K562 (cell line): Measurements from ENCODE around the gene INKA2. TPM values are rescaled to one million over a fixed set of nuclear protein-coding genes. Genes with fewer than 3 reads are reported as not detected.

ENCODE experiments used
- ATAC-seq: fragments of 200-7000 bp; cut with Tn5 transposase; 3 replicates; pipeline ENCODE4 v1.9.1; 2020; ENCODE audit warnings: moderate library complexity
- BruUV-seq: library from RNA; stranded (reverse); fragments of 400-500 nt; replicated peaks from 2 replicates; lab custom pipeline; 2021; lab: Mats Ljungman, UMichigan
- CTCF ChIA-PET: fragments of 300-600 bp; formaldehyde crosslinking; extraction: SDS; loops from one replicate; lab custom pipeline; 2021; ENCODE audit warnings: low intra/inter-chr PET ratio; lab: Yijun Ruan, JAX
- POLR2A ChIA-PET: fragments of 300-600, 350-650 bp; sonication (Branson Sonifier 250); formaldehyde crosslinking; extraction: SDS; loops from one replicate; lab custom pipeline; 2021; ENCODE audit warnings: antibody characterized with exemption, inconsistent platforms; lab: Yijun Ruan, JAX
- DNase-seq, 4 experiments: peaks; one replicate each; pipeline versions ENCODE4 v3.0.0 to v3.0.0-alpha.2; 2011 to 2018; ENCODE audit warnings: low spot score in 3 of 4, mixed read lengths in 3 of 4; ENCODE audit errors: extremely low read depth in 1 of 4
- FAIRE-seq: peaks from 2 replicates; lab custom pipeline; 2011; peaks lifted over from hg19 to GRCh38; lab: Jason Lieb, UNC
- H2AFZ ChIP-seq: 2 replicates; pipeline ENCODE4 v1.6.0; 2011; ENCODE audit warnings: low read depth, low read length, control low read depth, inconsistent platforms
- H3K27ac ChIP-seq: fragments of 200-600 bp; 3 replicates; pipeline ENCODE4 v1.8.0; 2011; ENCODE audit warnings: low read depth, mild to moderate bottlenecking, control low read depth, inconsistent platforms, low read length, moderate library complexity, mixed read lengths; ENCODE audit errors: extremely low read depth
- H3K27me3 ChIP-seq, 2 experiments: fragments of 300-600 bp in 1 of 2; 2 replicates in 1 of 2; 3 replicates in 1 of 2; pipeline versions ENCODE4 v1.6.0 to v1.8.0; 2011; ENCODE audit warnings: inconsistent platforms in 2 of 2, low read length in 2 of 2, mild to moderate bottlenecking in 1 of 2, mixed read lengths in 1 of 2, moderate library complexity in 1 of 2; ENCODE audit not compliant: control insufficient read depth in 2 of 2, insufficient read depth in 2 of 2
- H3K36me3 ChIP-seq: fragments of 300-600 bp; 3 replicates; pipeline ENCODE4 v1.8.0; 2011; ENCODE audit warnings: mild to moderate bottlenecking, low read length, inconsistent platforms; ENCODE audit not compliant: control insufficient read depth, insufficient read depth
- H3K4me1 ChIP-seq, 2 experiments: fragments of 200-600 bp in 1 of 2; replicated peaks in 1 of 2; 2 replicates in 1 of 2; 3 replicates in 1 of 2; pipeline versions ENCODE4 v1.5.1 to v1.8.0; 2011; ENCODE audit warnings: inconsistent platforms in 2 of 2, low read length in 2 of 2, mild to moderate bottlenecking in 1 of 2, mixed read lengths in 1 of 2, moderate library complexity in 1 of 2; ENCODE audit not compliant: control insufficient read depth in 2 of 2, insufficient read depth in 2 of 2
- H3K4me2 ChIP-seq: 2 replicates; pipeline ENCODE4 v1.6.1; 2011; ENCODE audit warnings: low read length, control low read depth, inconsistent platforms, mixed read lengths; ENCODE audit not compliant: insufficient read depth
- H3K4me3 ChIP-seq: fragments of 200-600 bp; sonication (generic), shearing (Covaris generic); 2 replicates; pipeline ENCODE4 v1.5.1; 2016; ENCODE audit warnings: control low read depth, inconsistent platforms
- H3K79me2 ChIP-seq: fragments of 200-600 bp; 3 replicates; pipeline ENCODE4 v1.8.0; 2011; ENCODE audit warnings: low read length, inconsistent platforms; ENCODE audit not compliant: control insufficient read depth, insufficient read depth
- H3K9ac ChIP-seq, 2 experiments: 2 replicates each; pipeline versions ENCODE4 v1.6.0 to v1.6.1; 2011; ENCODE audit warnings: low read depth in 2 of 2, low read length in 2 of 2, control low read depth in 1 of 2, inconsistent platforms in 1 of 2, mild to moderate bottlenecking in 1 of 2, mixed read lengths in 1 of 2; ENCODE audit not compliant: insufficient read depth in 1 of 2
- H3K9me1 ChIP-seq: one replicate; pipeline ENCODE4 v1.6.0; 2011; ENCODE audit warnings: inconsistent platforms, mild to moderate bottlenecking, low read length, moderate library complexity; ENCODE audit not compliant: control insufficient read depth, insufficient read depth
- H3K9me3 ChIP-seq: replicated peaks from 2 replicates; pipeline ENCODE4 v1.5.1; 2011; ENCODE audit warnings: low read depth, low read length, inconsistent platforms; ENCODE audit not compliant: control insufficient read depth, insufficient read depth
- H4K20me1 ChIP-seq: replicated peaks from 2 replicates; pipeline ENCODE4 v1.6.1; 2011; ENCODE audit warnings: low read length, inconsistent platforms, mixed read lengths; ENCODE audit not compliant: control insufficient read depth, insufficient read depth
- ARNT ChIP-seq, 2 experiments: fragments of 450-650 bp; IDR thresholded peaks; 2 replicates each; pipeline ENCODE4 v1.6.1; 2016; ENCODE audit warnings: mild to moderate bottlenecking in 1 of 2
- ATF1 ChIP-seq, 2 experiments: fragments of 450-650 bp in 1 of 2; IDR thresholded peaks; 2 replicates each; pipeline ENCODE4 v1.6.1; 2016; ENCODE audit warnings: missing compliant biosample characterization in 1 of 2, missing genetic modification characterization in 1 of 2
- DMBX1 ChIP-seq: fragments of 250-450 bp; sonication (Bioruptor Pico); IDR thresholded peaks from 2 replicates; pipeline ENCODE4 v1.8.0; 2022; ENCODE audit warnings: inconsistent platforms, mild to moderate bottlenecking, moderate library complexity, borderline replicate concordance
- E2F1 ChIP-seq: sonication (generic); formaldehyde crosslinking; IDR thresholded peaks from 2 replicates; pipeline ENCODE4 v1.8.1; 2023; ENCODE audit warnings: mild to moderate bottlenecking, missing genetic modification reagents, moderate library complexity
- GABPA ChIP-seq: fragments of 200-800 bp; sonication (Bioruptor generic); conservative IDR thresholded peaks from 2 replicates; pipeline ENCODE4 v1.6.1; 2016; ENCODE audit warnings: low read depth, missing genetic modification characterization, missing compliant biosample characterization
- GMEB1 ChIP-seq: fragments of 250-450 bp; sonication (Bioruptor Pico); IDR thresholded peaks from 2 replicates; pipeline ENCODE4 v1.4.0; 2020; ENCODE audit warnings: mild to moderate bottlenecking
- GTF2B ChIP-seq: IDR thresholded peaks from 2 replicates; pipeline ENCODE4 v1.6.1; 2011; ENCODE audit not compliant: insufficient read length; ENCODE audit errors: extremely low read depth
- HDAC6 ChIP-seq: IDR thresholded peaks from 2 replicates; pipeline ENCODE4 v1.6.1; 2012; ENCODE audit warnings: low read depth, mild to moderate bottlenecking, control low read depth, inconsistent platforms, low read length, moderate library complexity
- PCBP2 ChIP-seq: fragments of 200-400 bp; formaldehyde crosslinking; IDR thresholded peaks from 2 replicates; pipeline ENCODE4 v1.6.1; 2018; ENCODE audit warnings: low read length, low read depth, mild to moderate bottlenecking, moderate library complexity; ENCODE audit not compliant: poor library complexity, severe bottlenecking
- PKNOX1 ChIP-seq: fragments of 450-650 bp; IDR thresholded peaks from 2 replicates; pipeline ENCODE4 v1.6.1; 2016
- TEAD4 ChIP-seq, 2 experiments: sonication (generic) in 1 of 2; formaldehyde crosslinking in 1 of 2; IDR thresholded peaks; 2 replicates each; pipeline versions ENCODE4 v1.6.1 to v1.8.0; 2012 to 2022; ENCODE audit warnings: borderline replicate concordance in 1 of 2, inconsistent platforms in 1 of 2, low read length in 1 of 2, mild to moderate bottlenecking in 1 of 2, missing genetic modification reagents in 1 of 2
- ZNF324 ChIP-seq: fragments of 250-450 bp; sonication (Bioruptor Pico); IDR thresholded peaks from 2 replicates; pipeline ENCODE4 v1.4.0; 2020; ENCODE audit warnings: mild to moderate bottlenecking
- ZNF76 ChIP-seq: fragments of 250-450 bp; sonication (Bioruptor Pico); IDR thresholded peaks from 2 replicates; pipeline ENCODE4 v1.4.0; 2020; ENCODE audit warnings: mild to moderate bottlenecking, moderate library complexity, borderline replicate concordance
- WGBS: fragments of 100-300 bp; shearing (Covaris generic); methylation state at CpG from one replicate; pipeline ENCODE4 v1.1.6; 2016; ENCODE audit warnings: low coverage, mixed read lengths; ENCODE audit not compliant: insufficient coverage; ENCODE audit errors: missing lambda C conversion rate; 5-methylcytosine and 5-hydroxymethylcytosine counted together
- in situ Hi-C: fragments of 300-500 bp; cut with MboI; formaldehyde crosslinking; loops from 4 replicates; pipeline ENCODE4 v1.15.0; 2018; ENCODE audit warnings: inconsistent platforms, mixed read lengths
- intact Hi-C: fragments of 100-400 bp; cut with micrococcal nuclease; formaldehyde crosslinking; loops from 2 replicates; pipeline ENCODE4 v1.14.2; 2022
- polyA plus RNA-seq, 8 experiments: library from polyadenylated mRNA; depleted of rRNA in 4 of 8; stranded (reverse) in 5 of 8; unstranded in 3 of 8; fragments of >200 nt; fragmentation: Nextera tagmentation in 2 of 8; fragmentation: Illumina TruSeq in 1 of 8; extraction: Ambion mirVana in 2 of 8; extraction: Trizol in 1 of 8; gene quantifications; 2 replicates each; pipeline versions ENCODE4 v1.2.1 to v1.2.3, GENCODE V29; 2011 to 2014; ENCODE audit warnings: inconsistent platforms in 1 of 8, missing spikeins in 1 of 8
- total RNA-seq, 7 experiments: library from RNA; depleted of rRNA in 6 of 7; stranded (reverse); fragments of >200 nt in 6 of 7; fragmentation: Illumina TruSeq in 2 of 7; extraction: Trizol in 2 of 7; gene quantifications; 2 replicates each; pipeline versions ENCODE4 v1.2.1 to v1.2.3, GENCODE V29; 2011 to 2021; ENCODE audit warnings: low replicate concordance in 1 of 7

INKA2 gene
- total and polyA plus RNA-seq, 9 of the 15 experiments (the other 6 are each of a cell fraction or from before 2014, with no cell fraction given) = 0.04 to 1.4 (median 0.26) TPM; not detected in 1

GRCh38 chr1:111719674-111720132 is 19.5 kb downstream of the INKA2 start:
- DNase-seq (no peak), ATAC-seq (no peak), FAIRE-seq (no peak)
- no peaks in the 10 kb centered on the region; the same call in 1 of the 2 replicates for H4K20me1 ChIP-seq
- H3K36me3 ChIP-seq = no peaks in the 10 kb centered on the region; the same call in 2 of the 3 replicates
- no peak overlapping the region for H2AFZ ChIP-seq
- H3K27me3 ChIP-seq = no peaks in the 10 kb centered on the region; a peak in 1 of 5 replicates
- no TSS peak for BruUV-seq
- WGBS = 62% methylated on average over 4 of the region's 4 CpGs
- H3K4me2 ChIP-seq = no peak overlapping the region
- peaks cover 3% of the 10 kb centered on the region for H3K9me1 ChIP-seq
- intact Hi-C loops = no loop called here
- in situ Hi-C loops = no loop called here
- peaks cover 0 to 5% of the 10 kb centered on the region in 2 experiments; a peak in 2 of 5 replicates for H3K4me1 ChIP-seq
- CTCF ChIA-PET = no interaction called here
- H3K79me2 ChIP-seq = no peaks in the 10 kb centered on the region
- POLR2A ChIA-PET = no interaction called here
- no peak overlapping the region for H3K9ac ChIP-seq
- H3K27ac ChIP-seq = no peak overlapping the region
- no peaks in the 10 kb centered on the region for H3K9me3 ChIP-seq
- no peak overlapping the region for H3K4me3 ChIP-seq
- no peak for TF ChIP-seq PCBP2
- TF ChIP-seq ZNF324 (CRISPR knock-in tag) = no peak
- no peak for TF ChIP-seq E2F1 (CRISPR knock-in tag)
- TF ChIP-seq ARNT (IDR thresholded peaks at IDR 0.05) = no peak
- TF ChIP-seq TEAD4 (IDR thresholded peaks at IDR 0.05; ENCODE audit: low read length) = no peak
- TF ChIP-seq TEAD4 (CRISPR knock-in tag; IDR thresholded peaks at IDR 0.05; ENCODE audit: borderline replicate concordance) = no peak
- no peak for TF ChIP-seq GTF2B
- no peak for TF ChIP-seq ZNF76
- no peak for TF ChIP-seq DMBX1 (CRISPR knock-in tag)
- no peak for TF ChIP-seq ATF1 (CRISPR knock-in tag; IDR thresholded peaks at IDR 0.05)
- TF ChIP-seq ATF1 (tag; IDR thresholded peaks at IDR 0.05) = no peak
- no peak for TF ChIP-seq PKNOX1
- TF ChIP-seq HDAC6 = no peak
- TF ChIP-seq GMEB1 = no peak
- TF ChIP-seq GABPA (tag) = no peak
